KG1 (cell line): ENCODE data around the gene PPARGC1A.

Experiments used
- DNase-seq: peaks from one replicate; lab custom pipeline; 2025; lab: John Stamatoyannopoulos, UW

PPARGC1A gene

GRCh38 chr4:23911675-23912455 is 22.0 kb upstream of the PPARGC1A start:
- no peak for DNase-seq

- no peak for DNase-seq
These were observed 19.8 kb upstream of the PPARGC1A start for GRCh38 chr4:23909671-23910070.

DNA sequence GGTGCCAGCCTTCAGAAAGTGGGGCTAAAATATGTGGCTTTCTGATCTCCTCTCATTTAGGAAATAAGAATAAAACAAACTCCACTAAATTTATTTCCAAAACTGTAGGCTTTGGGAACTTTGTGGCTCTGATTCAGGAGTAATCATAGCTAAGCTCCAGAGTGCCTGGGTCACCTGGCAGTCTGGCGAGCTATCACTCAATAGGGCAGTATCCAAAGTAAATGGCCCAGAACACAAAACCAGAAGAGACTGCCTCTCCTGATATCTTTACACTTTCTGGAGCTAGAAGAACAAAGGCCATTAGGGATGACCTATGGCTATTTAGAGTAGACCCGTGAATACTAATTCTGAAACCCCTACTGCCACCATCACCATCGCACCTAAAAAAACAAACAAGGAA is 17.0 kb upstream of the PPARGC1A start:
- no peak for DNase-seq

DNA sequence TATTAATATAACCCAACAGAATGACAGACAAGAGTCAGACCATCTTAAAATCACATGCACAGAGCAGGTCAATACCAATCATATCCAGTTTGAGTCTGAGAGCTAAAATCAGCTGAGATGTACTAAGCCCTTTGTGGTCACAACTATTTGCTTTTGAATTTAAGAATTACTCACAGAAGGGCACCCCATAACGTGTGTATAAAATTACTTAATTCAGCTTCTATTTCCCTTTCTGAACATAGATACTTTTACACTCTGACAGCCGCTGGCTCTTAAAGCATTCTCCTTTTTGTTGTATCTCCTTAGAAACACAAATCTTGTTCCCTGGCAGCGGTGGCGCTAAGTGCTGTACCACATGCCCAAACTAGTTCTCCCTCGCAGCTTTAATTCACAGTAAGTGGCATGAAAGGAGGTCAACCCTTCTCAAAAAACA is 14.8 kb upstream of the PPARGC1A start:
- DNase-seq, result no peak

GRCh38 chr4:23903859-23904438 is 14.1 kb upstream of the PPARGC1A start:
- DNase-seq, result no peak

DNA sequence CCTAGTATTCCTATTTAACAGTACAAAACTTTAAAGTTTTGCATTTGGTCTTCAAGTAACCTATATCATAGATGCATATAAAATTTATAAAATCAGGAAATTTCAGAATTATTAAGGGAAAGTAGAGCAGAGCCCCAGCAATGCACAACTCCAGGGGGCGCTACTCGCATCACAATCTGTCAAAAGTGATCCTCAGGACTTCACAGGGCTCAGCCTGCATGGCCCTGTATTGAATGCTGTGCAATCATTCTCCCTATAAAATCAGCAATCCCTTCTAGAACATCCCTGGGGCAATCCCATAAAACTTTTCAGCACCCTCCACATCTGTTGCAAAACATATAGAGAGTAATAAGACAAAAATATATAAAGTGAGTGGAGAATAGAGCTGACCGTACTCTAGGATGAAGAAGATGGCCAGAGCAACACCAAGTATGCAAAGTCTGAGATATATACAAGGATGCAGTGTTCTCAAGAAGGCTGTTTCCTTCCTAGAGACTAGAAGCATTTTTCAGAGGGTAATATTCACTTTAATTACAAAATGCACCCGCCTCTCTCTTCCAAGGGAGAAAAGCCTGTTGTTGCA is 12.5 kb upstream of the PPARGC1A start:
- DNase-seq, result no peak

DNA sequence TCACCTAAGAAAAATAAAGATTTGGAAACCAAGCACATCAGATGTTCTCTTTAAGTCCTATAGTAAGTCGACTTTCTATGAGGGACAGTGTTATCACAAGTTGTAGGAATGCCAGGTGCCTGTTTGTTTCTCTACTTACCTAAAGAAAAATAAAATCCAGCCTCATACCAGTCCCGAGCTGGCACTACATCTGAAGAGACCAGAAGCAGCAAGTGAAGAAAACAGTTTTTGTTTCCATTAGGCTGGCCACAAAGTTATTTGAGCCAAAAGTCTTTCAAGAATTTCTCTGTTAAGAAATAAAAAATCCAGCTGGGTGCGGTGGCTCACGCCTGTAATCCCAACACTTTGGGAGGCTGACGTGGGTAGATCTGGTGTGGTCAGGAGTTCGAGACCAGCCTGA is 10.8 kb upstream of the PPARGC1A start:
- no peak for DNase-seq

DNA sequence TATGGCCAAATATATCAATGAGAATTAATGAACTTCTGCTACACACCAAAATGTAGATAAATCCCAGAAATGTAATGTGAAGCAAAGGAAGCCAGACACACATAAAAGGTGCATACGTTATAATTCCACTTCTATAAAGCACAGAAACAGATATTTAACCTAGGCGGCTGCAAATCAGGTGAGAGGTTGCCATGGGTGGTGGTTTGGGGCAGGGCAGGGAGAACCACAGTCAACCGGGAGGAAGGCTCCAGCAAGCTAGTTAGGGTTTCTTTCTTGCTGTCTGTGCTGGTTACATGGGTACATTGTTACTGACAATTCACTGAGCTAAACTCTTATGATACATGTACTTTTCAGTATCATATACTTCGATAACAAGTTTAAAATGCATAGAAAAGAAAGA is 9.7 kb upstream of the PPARGC1A start:
- DNase-seq, result no peak

DNA sequence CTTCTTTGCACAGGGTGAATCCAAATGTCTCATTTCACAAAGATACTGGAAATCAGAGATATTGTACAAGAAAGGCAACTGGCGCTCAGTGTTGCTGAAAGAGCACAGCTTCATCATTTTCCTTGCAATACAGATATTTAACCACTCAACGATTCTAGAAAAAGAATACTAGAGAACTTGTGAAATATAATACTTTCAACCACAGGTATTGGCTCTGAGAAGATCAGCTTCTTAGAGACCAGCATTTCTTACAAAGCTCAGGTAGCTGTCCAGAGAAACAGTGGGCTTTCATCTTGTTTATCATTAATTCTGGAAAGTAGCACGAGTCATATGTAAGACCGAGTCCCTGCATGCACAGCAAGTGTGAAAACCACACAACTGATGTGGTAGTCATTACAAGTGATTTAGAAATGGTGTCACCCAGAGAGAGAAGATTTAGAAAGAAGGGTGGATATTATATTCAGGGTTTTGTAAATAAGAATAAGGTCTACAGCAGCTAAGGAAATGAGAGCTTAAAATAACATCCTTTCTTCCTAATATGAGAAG is 7.8 kb upstream of the PPARGC1A start:
- no peak for DNase-seq

DNA sequence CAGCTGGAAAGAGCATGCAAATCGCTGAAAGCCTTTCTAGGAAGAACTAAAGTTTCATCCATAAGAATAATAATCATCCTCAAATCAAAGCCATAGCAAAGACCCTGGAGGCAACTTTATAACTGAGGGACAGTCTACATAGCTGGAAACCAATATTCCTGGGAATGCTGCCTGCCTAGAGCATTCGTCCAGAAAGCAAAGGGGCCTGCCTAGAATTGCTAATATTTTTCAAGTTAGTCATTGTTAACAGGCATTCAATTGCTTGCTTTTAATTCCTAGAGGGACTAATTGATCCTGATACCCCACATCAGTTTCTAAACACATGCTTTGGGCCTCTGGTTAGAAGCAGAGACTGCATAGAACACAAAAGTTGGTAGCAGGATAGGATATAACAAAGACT is 4.2 kb upstream of the PPARGC1A start:
- no peak for DNase-seq

DNA sequence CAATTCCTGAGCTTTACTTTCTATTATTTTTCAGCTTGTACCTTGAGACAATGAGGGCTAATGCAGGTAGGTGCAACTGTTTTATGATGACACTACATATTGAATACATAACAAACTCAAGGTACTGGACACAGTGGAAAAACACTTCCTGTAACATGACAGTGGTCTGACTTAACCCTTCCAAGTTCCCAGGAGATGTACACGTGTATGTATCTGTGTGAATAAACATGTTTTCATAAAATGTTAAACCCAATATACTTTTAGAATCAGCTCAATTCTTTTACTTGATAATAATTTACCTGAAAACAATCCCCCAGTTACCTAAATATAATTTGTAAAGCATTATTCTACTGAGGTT is 1.2 kb upstream of the PPARGC1A start:
- no peak for DNase-seq

DNA sequence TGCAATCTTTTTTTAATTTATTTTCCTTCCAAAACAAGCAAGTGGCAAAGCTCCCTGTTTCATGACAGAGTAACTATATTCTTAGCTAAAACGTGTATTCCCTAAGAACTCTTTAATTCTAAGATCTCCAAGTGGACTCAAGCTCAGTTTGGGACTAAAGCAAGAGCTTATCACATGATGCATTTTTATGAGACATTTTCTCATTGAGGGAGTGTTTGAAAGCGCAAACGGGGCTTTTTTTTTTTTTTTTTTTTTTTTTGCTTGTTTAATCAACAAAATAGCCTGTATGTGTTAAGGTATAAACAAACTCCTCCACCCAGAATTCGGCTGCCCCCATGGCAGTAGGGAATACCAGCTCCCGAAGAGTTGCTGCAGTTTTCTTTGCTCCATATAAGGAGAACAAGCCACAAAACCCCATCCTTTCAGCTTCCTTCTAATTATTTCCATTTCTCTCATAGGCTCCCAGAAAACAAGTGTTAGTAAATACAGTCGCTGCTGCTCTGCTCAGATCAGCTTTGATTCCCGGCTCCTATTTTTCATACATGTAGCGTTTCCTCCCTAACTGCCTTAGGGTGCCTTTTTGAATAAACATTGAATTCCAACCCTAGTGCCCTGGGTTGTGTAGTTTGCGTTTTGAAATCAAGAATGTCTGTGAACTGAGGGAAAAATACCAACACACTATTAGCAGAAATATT is 669 bp upstream of the PPARGC1A start:
- no peak for DNase-seq

GRCh38 chr4:23889391-23889790 is 456 bp downstream of the PPARGC1A start:
- DNase-seq, result no peak

DNA sequence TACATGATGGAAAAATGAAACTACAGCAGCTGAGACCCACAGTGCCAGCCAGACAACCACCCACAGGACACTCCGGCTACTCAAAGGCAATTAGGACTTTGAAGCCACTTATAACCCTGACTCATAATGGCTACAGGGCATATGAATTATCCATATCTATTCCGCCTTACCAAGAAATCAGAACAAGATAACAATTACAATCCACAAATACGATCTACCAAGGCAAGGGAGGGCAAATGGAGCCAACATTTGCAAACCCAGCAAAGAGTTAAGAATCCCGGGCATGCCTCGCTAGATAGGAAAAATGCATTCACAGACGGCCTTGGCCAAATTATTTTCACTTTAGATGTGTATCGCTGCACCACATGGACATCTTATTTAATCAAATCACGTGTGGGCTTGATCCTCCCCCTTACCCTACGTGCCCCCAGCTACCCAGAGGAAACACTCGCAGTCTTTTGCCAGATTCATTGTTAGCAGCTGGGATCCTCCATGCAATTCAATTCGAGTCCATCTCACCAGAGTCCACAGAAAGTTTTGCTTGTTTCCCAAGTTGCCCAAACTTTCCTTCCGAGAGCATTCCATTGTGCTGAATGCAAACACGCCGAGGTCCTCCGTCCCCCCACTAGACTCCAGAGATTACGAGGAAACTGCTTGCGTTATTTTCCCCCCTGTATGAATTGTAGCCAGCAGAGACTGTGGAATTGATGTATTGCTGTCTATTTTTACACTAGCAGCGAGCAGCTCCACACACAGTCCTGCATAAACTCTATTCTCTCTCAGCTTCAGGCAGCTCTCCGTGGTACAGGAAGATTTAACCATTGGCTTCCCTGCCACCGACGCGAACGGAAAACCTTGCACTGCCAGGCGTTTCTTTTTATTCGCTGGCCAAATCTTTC is 1.2 kb downstream of the PPARGC1A start:
- DNase-seq, result no peak

DNA sequence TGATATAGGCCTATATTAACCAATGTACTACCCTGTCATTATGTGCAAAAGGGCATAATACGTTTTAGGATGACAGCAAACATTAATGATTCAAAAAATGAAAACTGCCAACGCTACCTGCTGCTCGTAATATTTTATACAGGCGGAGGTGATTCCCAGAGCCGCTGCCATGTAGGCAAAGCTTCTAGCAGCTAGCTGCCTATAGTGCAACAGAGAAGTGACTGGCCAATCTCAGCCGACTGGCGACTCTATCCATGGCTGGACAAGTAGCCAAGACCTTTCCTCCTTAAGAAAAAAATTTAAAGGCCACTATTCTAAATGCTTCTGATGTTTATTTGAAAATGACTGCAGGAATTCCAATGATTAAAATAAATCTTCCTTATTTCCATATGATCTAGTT is 1.9 kb downstream of the PPARGC1A start:
- DNase-seq, result no peak

DNA sequence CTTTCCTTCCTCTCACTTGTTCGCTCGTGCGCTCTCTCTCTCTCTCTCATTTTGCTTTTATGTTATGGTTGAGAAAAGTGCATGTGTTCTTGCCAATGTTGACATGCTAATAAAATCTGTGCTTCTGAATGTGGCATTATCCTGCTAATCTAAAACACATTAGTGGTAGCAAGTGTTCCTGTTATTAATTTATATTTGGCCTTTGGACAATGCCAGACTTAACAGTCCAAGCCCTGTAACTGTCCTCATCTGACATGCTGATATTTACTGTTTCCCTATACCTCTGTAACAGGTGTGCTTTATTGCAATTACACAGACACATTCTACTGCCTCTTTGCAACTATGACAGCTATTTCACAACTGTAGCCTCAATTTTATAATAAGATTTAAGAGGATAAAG is 2.7 kb downstream of the PPARGC1A start:
- DNase-seq, result no peak

GRCh38 chr4:23885943-23886590 is 3.8 kb downstream of the PPARGC1A start:
- no peak for DNase-seq

DNA sequence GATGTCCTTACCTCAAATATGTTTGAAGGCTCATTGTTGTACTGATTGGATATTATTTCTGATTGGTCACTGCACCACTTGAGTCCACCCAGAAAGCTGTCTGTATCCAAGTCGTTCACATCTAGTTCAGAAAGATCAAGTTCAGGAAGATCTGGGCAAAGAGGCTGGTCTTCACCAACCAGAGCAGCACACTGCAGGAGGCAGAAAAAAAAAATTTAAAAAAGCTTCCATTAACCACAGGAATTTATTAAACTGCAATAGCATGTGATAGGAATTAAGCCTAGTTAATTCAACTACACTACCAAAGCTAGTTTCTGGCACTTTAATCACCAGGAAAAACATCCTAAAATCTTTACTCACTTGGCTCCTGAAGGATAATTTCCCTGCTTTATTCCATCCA is 5.1 kb downstream of the PPARGC1A start:
- DNase-seq, result no peak

GRCh38 chr4:23884261-23884660 is 5.6 kb downstream of the PPARGC1A start:
- DNase-seq, result no peak

GRCh38 chr4:23882976-23883531 is 6.8 kb downstream of the PPARGC1A start:
- no peak for DNase-seq
